Trophoblast cell (in vitro differentiated cells and primary cell): ENCODE measurements around the gene ZIK1. TPM values are rescaled to one million over a fixed set of nuclear protein-coding genes. Genes with fewer than 3 reads are reported as not detected.
A peak's percentile ranks its signal among the peaks of the same experiment; 100 is the strongest.

ENCODE experiments used
- DNase-seq, 2 donors: peaks; one replicate each; pipeline ENCODE4 v3.0.0-alpha.2; 2016
- H2AFZ ChIP-seq: 2 replicates; pipeline ENCODE4 v1.6.1; 2013; ENCODE audit warnings: low read length, moderate library complexity, mild to moderate bottlenecking; ENCODE audit not compliant: insufficient read depth, poor library complexity
- H2AK5ac ChIP-seq: 2 replicates; pipeline ENCODE4 v1.6.1; 2013; ENCODE audit warnings: mild to moderate bottlenecking, low read length
- H2BK120ac ChIP-seq: 2 replicates; pipeline ENCODE4 v1.6.1; 2013; ENCODE audit warnings: low read length, mild to moderate bottlenecking, moderate library complexity; ENCODE audit not compliant: insufficient read depth, poor library complexity
- H2BK12ac ChIP-seq: 2 replicates; pipeline ENCODE4 v1.6.1; 2013; ENCODE audit warnings: mild to moderate bottlenecking, low read length, moderate library complexity
- H2BK5ac ChIP-seq: 2 replicates; pipeline ENCODE4 v1.6.1; 2013; ENCODE audit warnings: low read length, low read depth, moderate library complexity, mild to moderate bottlenecking; ENCODE audit not compliant: poor library complexity
- H3K14ac ChIP-seq: 2 replicates; pipeline ENCODE4 v1.6.1; 2013; ENCODE audit warnings: mild to moderate bottlenecking, low read length
- H3K18ac ChIP-seq: 2 replicates; pipeline ENCODE4 v1.6.1; 2013; ENCODE audit warnings: mild to moderate bottlenecking, low read length
- H3K23ac ChIP-seq: 2 replicates; pipeline ENCODE4 v1.6.1; 2013; ENCODE audit warnings: low read length
- H3K27ac ChIP-seq: 2 replicates; pipeline ENCODE4 v1.5.1; 2013; ENCODE audit warnings: low read depth, mild to moderate bottlenecking, inconsistent platforms, low read length, moderate library complexity
- H3K27me3 ChIP-seq: 2 replicates; pipeline ENCODE4 v1.6.1; 2013; ENCODE audit warnings: inconsistent platforms, mild to moderate bottlenecking, low read length, moderate library complexity; ENCODE audit not compliant: insufficient read depth
- H3K36me3 ChIP-seq, 2 experiments: 1 replicate in 1 of 2; 2 replicates in 1 of 2; pipeline ENCODE4 v1.6.1; 2013; ENCODE audit warnings: low read length in 2 of 2, mild to moderate bottlenecking in 2 of 2, moderate library complexity in 1 of 2; ENCODE audit not compliant: insufficient read depth in 2 of 2, control insufficient read depth in 1 of 2
- H3K4ac ChIP-seq: 2 replicates; pipeline ENCODE4 v1.6.1; 2013; ENCODE audit warnings: low read depth, mild to moderate bottlenecking, low read length, moderate library complexity
- H3K4me1 ChIP-seq, 2 experiments: 1 replicate in 1 of 2; 2 replicates in 1 of 2; pipeline ENCODE4 v1.6.1; 2013; ENCODE audit warnings: low read length in 2 of 2, mild to moderate bottlenecking in 2 of 2, moderate library complexity in 1 of 2; ENCODE audit not compliant: insufficient read depth in 2 of 2, control insufficient read depth in 1 of 2
- H3K4me2 ChIP-seq: 2 replicates; pipeline ENCODE4 v1.6.1; 2013; ENCODE audit warnings: inconsistent platforms, mild to moderate bottlenecking, low read length, moderate library complexity
- H3K4me3 ChIP-seq: 2 replicates; pipeline ENCODE4 v1.5.1; 2013; ENCODE audit warnings: mild to moderate bottlenecking, low read depth, low read length, inconsistent platforms
- H3K79me1 ChIP-seq: one replicate; pipeline ENCODE4 v1.6.1; 2013; ENCODE audit warnings: low read length
- H3K79me2 ChIP-seq: 2 replicates; pipeline ENCODE4 v1.6.1; 2013; ENCODE audit warnings: low read length, mild to moderate bottlenecking; ENCODE audit not compliant: control insufficient read depth, insufficient read depth, poor library complexity
- H3K9ac ChIP-seq: 2 replicates; pipeline ENCODE4 v1.6.1; 2013; ENCODE audit warnings: mild to moderate bottlenecking, low read length
- H3K9me3 ChIP-seq: 2 replicates; pipeline ENCODE4 v1.6.1; 2013; ENCODE audit warnings: low read depth, mild to moderate bottlenecking, control low read depth, inconsistent platforms, low read length; ENCODE audit not compliant: insufficient read depth
- H4K12ac ChIP-seq: 2 replicates; pipeline ENCODE4 v1.6.1; 2013; ENCODE audit warnings: low read depth, mild to moderate bottlenecking, low read length, moderate library complexity
- H4K8ac ChIP-seq: 2 replicates; pipeline ENCODE4 v1.6.1; 2013; ENCODE audit warnings: low read depth, mild to moderate bottlenecking, low read length, moderate library complexity
- H4K91ac ChIP-seq: one replicate; pipeline ENCODE4 v1.6.1; 2013; ENCODE audit warnings: low read depth, mild to moderate bottlenecking, low read length, moderate library complexity
- WGBS: extraction: QIAGEN DNeasy Blood & Tissue Kit; methylation state at CpG from one replicate; pipeline ENCODE4 v1.1.7; 2013; ENCODE audit warnings: missing lambda C conversion rate; ENCODE audit not compliant: insufficient read length, insufficient coverage; ENCODE audit errors: extremely low coverage; 5-methylcytosine and 5-hydroxymethylcytosine counted together
- polyA plus RNA-seq: library from polyadenylated mRNA; stranded (reverse); fragments of 200-250 nt; gene quantifications from 2 replicates; pipeline ENCODE4 v1.2.3, GENCODE V29; 2013

Gene ZIK1
- 6.2 and 6.7 TPM in 2 replicates for polyA plus RNA-seq

GRCh38 chr19:57583521-57584416 lies at the start of gene ZIK1:
Gene ZIK1 (plus strand): TSS chr19:57584145. CDS start chr19:57584357, 212 bp downstream.
- Histone ChIP-seq H4K12ac (peak within 1 kb of the TSS; percentile 87), H3K4me3 (peak within 1 kb of the TSS; percentile 86), H3K4me1 (peaks cover 11 to 13% of the 10 kb centered on the region in 2 experiments), H2BK120ac (peak within 1 kb of the TSS; percentile 0), H3K27me3 (no peaks in the 10 kb centered on the region), H3K4ac (peak within 1 kb of the TSS; percentile 52), H2BK12ac (no peak within 1 kb of the TSS), H4K91ac (peak within 1 kb of the TSS; percentile 53), H2AFZ (peak within 1 kb of the TSS; percentile 86), H3K4me2 (peak within 1 kb of the TSS; percentile 91), H3K36me3 (peaks cover 7 to 14% of the 10 kb centered on the region in 2 experiments), H2BK5ac (no peak within 1 kb of the TSS), H4K8ac (peak within 1 kb of the TSS; percentile 95), H3K9ac (peak within 1 kb of the TSS; percentile 85), H2AK5ac (peak within 1 kb of the TSS; percentile 30), H3K79me2 (peaks cover 4% of the 10 kb centered on the region), H3K79me1 (peaks cover 6% of the 10 kb centered on the region), H3K27ac (no peak within 1 kb of the TSS), H3K9me3 (peaks cover 21% of the 10 kb centered on the region), H3K18ac (peak within 1 kb of the TSS; percentile 35), H3K23ac (no peak within 1 kb of the TSS), H3K14ac (peak within 1 kb of the TSS; percentile 16)
- no CpG with 5 or more reads among the region's 76 CpGs for WGBS
- peak; percentile 29 to 74 for DNase-seq

- H2AFZ ChIP-seq = no peak overlapping the region
- no peak overlapping the region for H3K9ac ChIP-seq
- H4K91ac ChIP-seq = no peak overlapping the region
- no peak for DNase-seq
- H3K79me2 ChIP-seq = no peaks in the 10 kb centered on the region
- no peaks in the 10 kb centered on the region for H3K79me1 ChIP-seq
- no peak overlapping the region for H2BK12ac ChIP-seq
- H2AK5ac ChIP-seq = no peak overlapping the region
- no peak overlapping the region for H3K4me2 ChIP-seq
- no peaks in the 10 kb centered on the region for H3K4me1 ChIP-seq
- peaks cover 34% of the 10 kb centered on the region for H3K9me3 ChIP-seq
- H3K14ac ChIP-seq = no peak overlapping the region
- H3K36me3 ChIP-seq = peaks cover 23 to 60% of the 10 kb centered on the region in 2 experiments
- H2BK5ac ChIP-seq = no peak overlapping the region
- no peak overlapping the region for H2BK120ac ChIP-seq
- no peak overlapping the region for H4K8ac ChIP-seq
- H4K12ac ChIP-seq = no peak overlapping the region
- no peak overlapping the region for H3K4ac ChIP-seq
- whole genome bisulfite sequencing = no CpG with 5 or more reads among the region's 7 CpGs
- H3K4me3 ChIP-seq = no peak overlapping the region
- H3K27ac ChIP-seq = no peak overlapping the region
- H3K23ac ChIP-seq = no peak overlapping the region
- no peaks in the 10 kb centered on the region for H3K27me3 ChIP-seq
- no peak overlapping the region for H3K18ac ChIP-seq
Measured at GRCh38 chr19:57537953-57538547, 45.9 kb upstream of the ZIK1 start.

GRCh38 chr19:57546513-57546912 lies 37.4 kb upstream of the ZIK1 start:
- Histone ChIP-seq H3K4me2 (no peak overlapping the region), H3K9ac (no peak overlapping the region), H2AK5ac (no peak overlapping the region), H2BK120ac (no peak overlapping the region), H3K18ac (no peak overlapping the region), H3K27me3 (no peaks in the 10 kb centered on the region), H4K8ac (no peak overlapping the region), H3K4me3 (no peak overlapping the region), H3K79me2 (no peaks in the 10 kb centered on the region), H3K4me1 (no peaks in the 10 kb centered on the region), H3K14ac (no peak overlapping the region), H2BK5ac (no peak overlapping the region), H2BK12ac (no peak overlapping the region), H3K23ac (no peak overlapping the region), H3K36me3 (peaks cover 24 to 36% of the 10 kb centered on the region in 2 experiments), H4K12ac (no peak overlapping the region), H2AFZ (no peak overlapping the region), H4K91ac (no peak overlapping the region), H3K4ac (no peak overlapping the region), H3K27ac (no peak overlapping the region), H3K79me1 (no peaks in the 10 kb centered on the region), H3K9me3 (peaks cover 15% of the 10 kb centered on the region)
- no peak for DNase-seq
- WGBS = no CpG with 5 or more reads among the region's 1 CpG

- no peak overlapping the region for H3K18ac ChIP-seq
- peaks cover 6% of the 10 kb centered on the region for H3K9me3 ChIP-seq
- H3K4ac ChIP-seq = no peak overlapping the region
- H2BK12ac ChIP-seq = no peak overlapping the region
- no peak overlapping the region for H2BK5ac ChIP-seq
- H3K79me1 ChIP-seq = no peaks in the 10 kb centered on the region
- no peak overlapping the region for H2AK5ac ChIP-seq
- H3K4me3 ChIP-seq = no peak overlapping the region
- no peaks in the 10 kb centered on the region for H3K79me2 ChIP-seq
- H3K4me1 ChIP-seq = no peaks in the 10 kb centered on the region
- DNase-seq = no peak
- H4K8ac ChIP-seq = no peak overlapping the region
- H4K12ac ChIP-seq = no peak overlapping the region
- H3K9ac ChIP-seq = no peak overlapping the region
- H3K27me3 ChIP-seq = no peaks in the 10 kb centered on the region
- H3K4me2 ChIP-seq = no peak overlapping the region
- H2AFZ ChIP-seq = no peak overlapping the region
- peaks cover 26 to 55% of the 10 kb centered on the region in 2 experiments for H3K36me3 ChIP-seq
- no peak overlapping the region for H4K91ac ChIP-seq
- no peak overlapping the region for H3K14ac ChIP-seq
- H3K23ac ChIP-seq = no peak overlapping the region
- no CpG with 5 or more reads among the region's 2 CpGs for WGBS
- no peak overlapping the region for H3K27ac ChIP-seq
- no peak overlapping the region for H2BK120ac ChIP-seq
Measured at GRCh38 chr19:57552432-57552831, 31.5 kb upstream of the ZIK1 start.
